Breast epithelium (tissue), 3 donors: Measurements from ENCODE around the gene JDP2.

Source experiments
- CTCF ChIP-seq, 3 donors: fragments of 450-650 bp; IDR thresholded peaks; one replicate each; pipeline ENCODE4 v1.5.1; 2016 to 2017; ENCODE audit warnings: antibody characterized with exemption in 3 of 3, mild to moderate bottlenecking in 3 of 3, moderate library complexity in 3 of 3
- POLR2A ChIP-seq: fragments of 450-650 bp; IDR thresholded peaks from one replicate; pipeline ENCODE4 v1.6.1; 2016; ENCODE audit warnings: antibody characterized with exemption, mild to moderate bottlenecking, moderate library complexity

- TF ChIP-seq CTCF (IDR thresholded peaks at IDR 0.05) (no peak), POLR2A (no peak)
These were observed 28.5 kb upstream of the JDP2 start for GRCh38 chr14:75399321-75399720.
